Colonic mucosa (tissue), 4 donors: Measurements from ENCODE around the gene ENOPH1. TPM values are rescaled to one million over a fixed set of nuclear protein-coding genes. Genes with fewer than 3 reads are reported as not detected.
A peak's percentile ranks its signal among the peaks of the same experiment; 100 is the strongest.

Experiments used
- DNase-seq: peaks from one replicate; pipeline ENCODE4 v3.0.0-alpha.2; 2020
- H3K27ac ChIP-seq: fragments of 200-600 bp; one replicate; pipeline ENCODE4 v1.8.0; 2021
- H3K27me3 ChIP-seq: fragments of 200-600 bp; one replicate; pipeline ENCODE4 v1.8.0; 2021
- H3K36me3 ChIP-seq: fragments of 200-600 bp; one replicate; pipeline ENCODE4 v1.8.0; 2021
- H3K4me1 ChIP-seq: fragments of 200-600 bp; one replicate; pipeline ENCODE4 v1.8.0; 2021; ENCODE audit warnings: mild to moderate bottlenecking
- H3K4me3 ChIP-seq: fragments of 200-600 bp; one replicate; pipeline ENCODE4 v1.8.0; 2021
- H3K9ac ChIP-seq, 2 donors: one replicate each; pipeline ENCODE4 v1.7.0; 2013; ENCODE audit warnings: control low read depth in 2 of 2, low read depth in 2 of 2, low read length in 2 of 2
- H3K9me3 ChIP-seq: fragments of 200-600 bp; one replicate; pipeline ENCODE4 v1.8.0; 2021
- intact Hi-C: fragments of 100-400 bp; cut with DNase I; formaldehyde crosslinking; loops from one replicate; pipeline ENCODE4 v1.14.1; 2022
- total RNA-seq, 2 donors: library from RNA; stranded (reverse); fragmentation: NEBNext Ultra II Directional in 1 of 2; extraction: Animal tissue kit (Norgen Biotek cat#: 25700) in 1 of 2; gene quantifications; one replicate each; pipeline ENCODE4 v1.2.1, GENCODE V29; 2021
- TF ChIP-seq, protein P1 (sequence below): fragments of 200-600 bp; IDR thresholded peaks from one replicate; pipeline ENCODE4 v1.8.0; 2022; ENCODE audit warnings: antibody characterized with exemption, mild to moderate bottlenecking
- donor health status: healthy.
- donor health status: DM: no; HTN: no; CAD: no.
- donor health status: DM: no; HTN: no; CAD: no.

ENOPH1 gene
- total RNA-seq, 2 donors from 2014 or later = 19.9 to 38.5 TPM

DNA sequence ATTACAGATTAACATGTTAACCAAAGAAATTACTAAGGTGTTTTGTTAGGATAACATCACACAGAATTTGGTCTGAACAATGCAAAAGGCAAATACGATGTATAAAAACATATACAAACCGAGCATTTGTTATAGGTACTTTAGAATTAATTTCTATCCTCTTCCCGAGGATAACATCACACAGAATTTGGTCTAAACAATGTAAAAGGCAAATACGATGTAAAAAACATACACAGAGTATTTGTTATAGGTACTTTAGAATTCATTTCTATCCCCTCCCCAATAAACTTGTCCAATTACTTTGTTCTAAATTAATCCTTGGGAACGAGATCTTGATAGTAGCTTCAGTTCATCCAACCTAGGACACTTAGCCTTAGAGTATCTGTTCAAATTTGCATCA, 7.8 kb upstream of the ENOPH1 start:
- Histone ChIP-seq H3K27ac (no peak overlapping the region), H3K9me3 (no peaks in the 10 kb centered on the region), H3K36me3 (peaks cover 6% of the 10 kb centered on the region), H3K27me3 (no peaks in the 10 kb centered on the region), H3K4me3 (no peak overlapping the region), H3K4me1 (no peaks in the 10 kb centered on the region), H3K9ac (no peak overlapping the region)
- intact Hi-C loops = no loop called here
- TF ChIP-seq, protein P1, sequence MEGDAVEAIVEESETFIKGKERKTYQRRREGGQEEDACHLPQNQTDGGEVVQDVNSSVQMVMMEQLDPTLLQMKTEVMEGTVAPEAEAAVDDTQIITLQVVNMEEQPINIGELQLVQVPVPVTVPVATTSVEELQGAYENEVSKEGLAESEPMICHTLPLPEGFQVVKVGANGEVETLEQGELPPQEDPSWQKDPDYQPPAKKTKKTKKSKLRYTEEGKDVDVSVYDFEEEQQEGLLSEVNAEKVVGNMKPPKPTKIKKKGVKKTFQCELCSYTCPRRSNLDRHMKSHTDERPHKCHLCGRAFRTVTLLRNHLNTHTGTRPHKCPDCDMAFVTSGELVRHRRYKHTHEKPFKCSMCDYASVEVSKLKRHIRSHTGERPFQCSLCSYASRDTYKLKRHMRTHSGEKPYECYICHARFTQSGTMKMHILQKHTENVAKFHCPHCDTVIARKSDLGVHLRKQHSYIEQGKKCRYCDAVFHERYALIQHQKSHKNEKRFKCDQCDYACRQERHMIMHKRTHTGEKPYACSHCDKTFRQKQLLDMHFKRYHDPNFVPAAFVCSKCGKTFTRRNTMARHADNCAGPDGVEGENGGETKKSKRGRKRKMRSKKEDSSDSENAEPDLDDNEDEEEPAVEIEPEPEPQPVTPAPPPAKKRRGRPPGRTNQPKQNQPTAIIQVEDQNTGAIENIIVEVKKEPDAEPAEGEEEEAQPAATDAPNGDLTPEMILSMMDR = no peak
- DNase-seq = no peak

DNA sequence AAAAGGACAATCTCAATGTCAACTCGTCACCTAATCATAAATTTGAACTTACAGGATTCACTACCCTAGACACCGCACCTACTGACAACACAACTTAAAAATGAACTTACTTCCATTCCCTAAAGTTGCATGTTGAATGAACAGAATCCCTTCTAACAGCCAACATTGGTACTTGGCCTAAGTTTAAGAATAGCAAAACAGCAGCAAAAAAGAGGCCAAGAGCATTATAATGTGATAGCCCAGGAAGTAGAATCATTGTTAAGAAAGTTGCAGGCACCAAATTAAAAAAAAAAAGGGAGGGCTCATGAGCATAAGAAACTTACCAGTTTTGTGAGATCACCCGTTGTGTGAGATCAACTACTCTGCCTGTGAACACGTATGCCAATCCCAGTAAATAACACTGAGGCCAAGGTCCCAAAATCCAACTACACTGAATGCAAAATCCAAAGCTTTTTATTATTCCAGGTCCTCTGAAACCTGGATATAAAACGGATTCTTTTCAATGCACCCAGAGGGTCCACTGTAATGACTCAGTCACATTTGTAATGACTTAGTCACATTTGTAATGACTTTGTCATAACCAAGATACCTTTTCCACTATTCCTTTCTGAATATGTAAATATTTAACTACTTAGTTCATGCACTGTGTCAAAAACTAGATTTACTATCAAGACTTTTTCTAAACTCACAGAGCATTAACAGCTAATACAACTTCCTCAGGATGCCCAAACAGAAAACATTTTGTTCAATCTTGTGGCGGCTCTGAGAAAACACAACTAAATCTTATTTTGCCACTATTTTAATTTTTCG, 6.9 kb upstream of the ENOPH1 start:
- no peak overlapping the region for H3K4me3 ChIP-seq
- no peaks in the 10 kb centered on the region for H3K27me3 ChIP-seq
- H3K9me3 ChIP-seq = no peaks in the 10 kb centered on the region
- peaks cover 6% of the 10 kb centered on the region for H3K36me3 ChIP-seq
- intact Hi-C loops = no loop called here
- TF ChIP-seq, protein P1 = no peak
- no peak overlapping the region for H3K9ac ChIP-seq
- DNase-seq = no peak
- no peak overlapping the region for H3K27ac ChIP-seq
- H3K4me1 ChIP-seq = no peaks in the 10 kb centered on the region

DNA sequence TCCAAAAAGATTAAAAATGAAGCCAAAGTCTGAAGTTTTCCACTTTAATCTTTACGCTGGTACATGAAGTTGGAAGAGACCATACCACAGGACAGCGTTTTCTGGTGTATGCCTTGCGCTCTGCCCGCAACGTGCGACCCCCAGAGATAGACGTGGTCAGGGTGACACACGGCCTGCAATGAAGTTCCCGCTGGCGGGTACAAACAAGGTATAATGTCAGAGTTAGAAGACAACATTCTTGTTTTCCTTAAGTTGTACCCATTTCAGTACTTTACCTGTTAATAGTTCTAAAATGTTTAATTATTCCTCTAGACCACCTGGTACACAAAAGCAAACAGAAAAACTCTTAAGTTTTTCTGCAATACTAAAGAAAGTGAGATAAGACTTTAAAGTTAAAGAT, 4.9 kb upstream of the ENOPH1 start:
- Histone ChIP-seq H3K27me3 (no peaks in the 10 kb centered on the region), H3K36me3 (peaks cover 6% of the 10 kb centered on the region), H3K9me3 (no peaks in the 10 kb centered on the region), H3K4me1 (no peaks in the 10 kb centered on the region), H3K27ac (no peak overlapping the region), H3K4me3 (no peak overlapping the region), H3K9ac (no peak overlapping the region)
- no peak for DNase-seq
- intact Hi-C loops = no loop called here
- TF ChIP-seq, protein P1 = no peak

DNA sequence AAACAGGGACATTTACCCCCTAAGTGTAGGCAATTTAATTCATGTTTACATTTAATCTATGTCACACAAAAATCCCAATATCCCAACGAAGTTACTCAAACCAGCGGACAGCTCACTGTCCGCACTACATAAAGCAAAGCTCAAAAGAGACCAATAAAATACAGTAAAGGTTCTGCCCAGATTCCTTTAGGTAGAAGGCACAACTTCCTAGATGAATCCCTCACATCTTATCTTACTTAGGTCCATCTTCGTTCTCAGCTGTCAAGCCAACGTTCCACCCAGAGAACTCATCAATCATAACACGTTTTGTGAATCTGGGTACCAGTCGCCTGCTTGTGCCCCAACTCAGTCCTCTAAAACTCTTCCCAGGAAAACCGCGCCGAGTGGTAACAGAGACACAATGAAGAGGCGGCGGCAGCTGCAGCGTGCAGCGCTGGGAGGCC, 1.8 kb upstream of the ENOPH1 start:
- peak overlapping the region; percentile 78 to 95 for H3K9ac ChIP-seq
- DNase-seq = no peak
- H3K27ac ChIP-seq = peak overlapping the region; percentile 97
- H3K36me3 ChIP-seq = peaks cover 6% of the 10 kb centered on the region
- peak overlapping the region; percentile 73 for H3K4me3 ChIP-seq
- intact Hi-C loops = loop anchor here (2.0 kb wide), 1 partner anchor 54 kb away; no protein-coding TSS in a partner anchor
- no peaks in the 10 kb centered on the region for H3K27me3 ChIP-seq
- H3K4me1 ChIP-seq = peaks cover 12% of the 10 kb centered on the region
- H3K9me3 ChIP-seq = no peaks in the 10 kb centered on the region
- TF ChIP-seq, protein P1 = no peak

DNA sequence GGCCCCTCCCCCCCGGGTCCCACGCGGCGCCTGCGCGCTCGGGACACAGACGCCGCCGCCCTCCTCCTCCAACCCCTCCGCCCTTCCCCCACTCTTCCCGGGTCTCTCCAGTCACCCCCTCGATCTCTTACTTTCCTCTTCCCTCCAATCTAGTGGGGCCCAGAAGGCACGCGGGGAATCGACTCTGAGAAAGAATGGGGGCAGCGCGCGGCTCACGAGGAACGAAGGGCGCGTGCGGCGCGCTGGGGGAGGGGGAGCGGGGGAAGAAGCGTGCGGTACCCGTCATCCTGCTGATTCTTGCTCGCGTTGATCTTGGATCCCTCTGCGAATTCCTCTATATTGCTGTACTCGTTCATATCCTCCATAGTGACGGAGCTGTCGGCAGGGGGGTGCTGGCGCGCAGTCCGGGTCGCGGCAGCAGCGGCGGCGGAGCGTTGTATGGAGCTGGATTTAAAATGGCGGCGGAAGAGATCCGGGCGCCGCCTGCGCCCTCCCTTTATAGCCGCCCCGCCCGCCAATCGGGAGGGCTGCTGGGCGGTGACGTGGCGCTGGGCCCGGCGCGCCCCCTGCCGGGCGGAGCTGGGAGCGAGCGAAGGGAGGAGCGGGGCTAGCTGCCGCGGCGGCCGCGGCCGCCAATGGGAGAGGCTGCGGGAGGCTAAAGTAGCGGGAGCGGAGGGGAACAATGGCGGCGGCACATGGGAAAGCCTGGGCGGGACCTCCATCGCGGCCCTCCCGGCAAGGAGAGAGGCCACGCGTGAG, 1.2 kb upstream of the ENOPH1 start:
- Histone ChIP-seq H3K36me3 (peaks cover 6% of the 10 kb centered on the region), H3K4me1 (peaks cover 12% of the 10 kb centered on the region), H3K9ac (peak overlapping the region; percentile 91 to 95), H3K27me3 (no peaks in the 10 kb centered on the region), H3K9me3 (no peaks in the 10 kb centered on the region), H3K27ac (peak overlapping the region; percentile 97), H3K4me3 (peak overlapping the region; percentile 73)
- intact Hi-C loops = loop anchor here (2.0 kb wide), 1 partner anchor 54 kb away; no protein-coding TSS in a partner anchor
- TF ChIP-seq, protein P1 = peak; percentile 93
- DNase-seq = peak; percentile 93
